ENCODE measurements around the gene EFNA2.

EFNA2 gene

GRCh38 chr19:1254081-1254527 lies 31.6 kb upstream of the EFNA2 start:
- H3K4me3 ChIP-seq (ENCODE audit: low read length) = no peak overlapping the region
- TF ChIP-seq CTCF (conservative IDR thresholded peaks at IDR 0.05; ENCODE audit: low read depth, low read length) = no peak
- no peak for DNase-seq (ENCODE audit: low read depth)

DNA sequence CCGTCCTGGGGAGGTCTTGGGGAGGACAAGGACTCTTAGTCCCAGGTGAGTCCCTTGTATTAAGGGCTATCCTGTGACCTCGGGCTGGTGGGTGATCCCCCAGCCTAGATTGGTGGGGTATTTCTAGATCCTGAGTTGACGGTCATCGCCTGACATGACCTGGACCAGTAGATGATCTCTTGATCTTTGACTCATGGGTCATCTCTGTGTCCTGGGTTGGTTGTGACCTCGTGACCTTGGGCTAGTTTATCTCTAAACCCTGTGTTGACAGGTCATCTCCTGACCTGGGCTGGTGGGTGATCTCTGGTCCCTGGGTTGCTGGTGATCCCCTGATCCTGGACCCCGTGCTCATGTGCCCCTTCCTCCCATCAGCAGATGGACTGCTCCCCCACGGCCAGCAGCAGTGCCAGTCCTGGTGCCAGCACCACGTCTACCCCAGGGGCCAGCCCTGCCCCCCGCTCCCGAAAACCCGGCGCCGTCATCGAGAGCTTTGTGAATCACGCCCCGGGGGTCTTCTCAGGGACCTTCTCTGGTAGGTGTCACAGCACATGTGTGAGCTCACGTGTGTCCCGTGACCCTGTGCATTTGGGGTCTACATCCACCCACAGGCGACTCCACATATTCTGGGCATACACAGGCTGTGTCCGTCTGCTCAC lies 31.0 kb upstream of the EFNA2 start:
- H3K4me3 ChIP-seq (ENCODE audit: low read length) = no peak overlapping the region
- no peak for DNase-seq (ENCODE audit: low read depth)
- TF ChIP-seq CTCF (conservative IDR thresholded peaks at IDR 0.05; ENCODE audit: low read depth, low read length) = no peak

DNA sequence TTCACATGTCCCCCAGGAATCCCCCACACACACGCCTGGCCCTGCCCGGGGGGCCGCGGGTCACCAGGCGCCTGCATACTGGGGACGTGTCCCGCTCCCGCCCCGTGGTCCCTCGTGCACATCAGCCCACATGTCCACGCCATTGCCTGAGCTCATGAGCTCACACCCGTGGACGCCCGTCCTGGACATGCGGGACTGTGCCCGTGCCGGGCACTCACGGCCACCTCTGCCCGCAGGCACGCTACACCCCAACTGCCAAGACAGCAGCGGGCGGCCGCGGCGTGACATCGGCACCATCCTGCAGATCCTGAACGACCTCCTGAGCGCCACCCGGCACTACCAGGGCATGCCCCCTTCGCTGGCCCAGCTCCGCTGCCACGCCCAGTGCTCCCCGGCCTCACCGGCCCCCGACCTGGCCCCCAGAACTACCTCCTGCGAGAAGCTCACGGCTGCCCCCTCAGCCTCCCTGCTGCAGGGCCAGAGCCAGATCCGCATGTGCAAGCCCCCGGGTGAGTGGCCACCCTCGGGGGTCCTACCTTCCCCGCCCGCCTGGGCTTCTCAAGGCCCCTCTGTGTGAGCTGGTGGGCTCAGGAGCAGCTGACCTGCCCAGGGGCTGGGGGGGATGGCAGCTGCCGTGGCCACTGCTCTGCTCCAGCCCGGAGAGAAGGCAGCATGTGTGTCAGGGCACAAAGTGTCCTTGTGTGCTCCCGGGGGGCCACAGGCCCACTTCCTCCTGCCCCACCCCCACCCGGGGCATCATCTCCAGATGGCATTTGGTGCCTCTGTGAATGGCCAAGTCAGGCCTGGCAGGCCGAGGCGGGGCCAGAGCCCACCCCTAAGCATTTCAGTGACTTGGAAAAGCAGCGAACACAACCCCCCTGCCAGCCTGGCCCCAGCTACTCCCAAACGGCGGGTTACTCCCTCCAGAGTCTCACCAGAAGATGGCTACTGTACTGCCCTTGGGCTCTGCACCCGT lies 30.2 kb upstream of the EFNA2 start:
- TF ChIP-seq CTCF (conservative IDR thresholded peaks at IDR 0.05; ENCODE audit: low read depth, low read length) = no peak
- H3K4me3 ChIP-seq (ENCODE audit: low read length) = no peak overlapping the region
- no peak for DNase-seq (ENCODE audit: low read depth)

- no peak overlapping the region for H3K4me3 ChIP-seq (ENCODE audit: low read length)
- no peak for TF ChIP-seq CTCF (conservative IDR thresholded peaks at IDR 0.05; ENCODE audit: low read depth, low read length)
- no peak for DNase-seq (ENCODE audit: low read depth)
Observed at GRCh38 chr19:1256646-1257474, 28.8 kb upstream of the EFNA2 start.

DNA sequence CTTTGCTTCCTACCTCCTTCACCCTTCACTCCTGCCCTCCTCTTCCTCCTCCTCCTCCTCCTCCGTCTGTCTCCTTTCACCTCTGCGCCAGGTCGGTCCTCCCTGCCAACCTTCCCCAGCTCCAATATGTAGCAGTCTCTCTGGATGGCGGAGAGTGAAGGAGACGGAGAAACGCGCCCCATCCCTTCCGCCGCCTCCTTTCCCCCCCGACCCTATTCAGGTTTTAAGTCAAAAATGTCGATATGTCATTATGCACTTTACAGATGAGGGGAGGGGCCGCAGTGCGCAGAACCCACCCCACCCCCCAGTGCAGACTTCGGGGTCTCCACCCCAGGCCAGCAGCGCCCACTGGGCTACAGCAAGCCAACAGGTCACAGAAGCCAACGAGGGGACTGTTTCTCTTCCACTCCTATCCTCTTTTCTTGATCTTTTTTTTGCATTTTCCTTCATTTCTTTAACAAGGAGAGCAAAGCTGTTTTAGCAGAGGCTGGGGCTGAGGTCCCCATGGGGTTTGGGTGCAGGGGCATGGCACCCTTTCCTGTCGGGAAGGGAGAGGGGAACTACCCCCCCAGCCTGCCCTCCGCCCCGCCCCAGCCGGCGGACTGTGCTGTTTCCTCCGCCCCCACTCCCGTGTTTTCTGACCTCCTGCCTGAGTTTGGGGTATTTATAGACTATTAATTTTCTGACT lies 28.1 kb upstream of the EFNA2 start:
- H3K4me3 ChIP-seq (ENCODE audit: low read length) = no peak overlapping the region
- no peak for TF ChIP-seq CTCF (conservative IDR thresholded peaks at IDR 0.05; ENCODE audit: low read depth, low read length)
- no peak for DNase-seq (ENCODE audit: low read depth)

DNA sequence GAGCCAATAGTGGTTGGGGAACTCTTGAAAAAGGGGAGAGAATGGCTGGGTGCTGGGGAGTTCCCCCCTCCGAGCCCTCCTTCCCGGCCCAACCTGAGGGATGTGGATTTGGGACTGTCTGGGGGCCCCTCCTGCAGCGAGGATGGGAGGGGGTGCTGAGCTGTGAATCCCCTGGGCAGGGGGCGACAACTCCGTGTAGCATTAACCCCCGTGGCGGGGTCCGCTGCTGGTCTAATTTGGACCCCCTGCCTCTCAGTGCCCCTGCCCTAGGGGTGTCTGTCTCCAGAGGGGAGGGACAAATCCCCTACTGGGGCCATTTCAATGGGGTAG lies 27.5 kb upstream of the EFNA2 start:
- no peak for TF ChIP-seq CTCF (conservative IDR thresholded peaks at IDR 0.05; ENCODE audit: low read depth, low read length)

More for the DNA sequence above, 27.5 kb upstream of the EFNA2 start:
- no peak for DNase-seq (ENCODE audit: low read depth)
- H3K4me3 ChIP-seq (ENCODE audit: low read length) = no peak overlapping the region

Measured in retinal pigment epithelial cell (primary cell).